GM12872 (cell line): ENCODE measurements around the gene IGFN1.

Experiments
- CTCF ChIP-seq: IDR thresholded peaks from 3 replicates; pipeline ENCODE4 v1.5.1; 2011; ENCODE audit warnings: low read depth, mild to moderate bottlenecking, low read length, moderate library complexity; ENCODE audit not compliant: insufficient read depth

Gene IGFN1

DNA sequence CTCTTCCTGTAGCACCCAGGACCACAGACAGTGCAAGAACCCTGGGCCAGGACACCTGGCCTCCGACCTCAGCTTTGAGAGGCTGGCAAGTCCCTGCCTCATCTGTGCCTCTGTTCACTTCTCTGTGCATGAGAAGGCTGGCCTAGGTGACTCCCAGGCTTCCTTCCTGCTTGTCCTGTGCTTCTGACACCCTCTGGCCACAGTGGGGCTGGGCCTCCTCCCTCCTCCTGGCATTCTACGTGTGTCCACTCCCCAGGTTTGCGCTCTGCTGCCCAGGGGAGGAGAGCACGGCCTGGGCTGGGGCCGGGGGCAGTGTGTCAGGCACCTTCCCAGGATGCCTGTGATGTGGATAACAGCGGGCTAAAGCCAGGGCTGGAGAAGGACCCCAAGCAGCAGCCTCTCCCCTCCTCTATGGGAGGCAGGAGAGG, 62.3 kb downstream of the IGFN1 start:
- no peak for TF ChIP-seq CTCF

DNA sequence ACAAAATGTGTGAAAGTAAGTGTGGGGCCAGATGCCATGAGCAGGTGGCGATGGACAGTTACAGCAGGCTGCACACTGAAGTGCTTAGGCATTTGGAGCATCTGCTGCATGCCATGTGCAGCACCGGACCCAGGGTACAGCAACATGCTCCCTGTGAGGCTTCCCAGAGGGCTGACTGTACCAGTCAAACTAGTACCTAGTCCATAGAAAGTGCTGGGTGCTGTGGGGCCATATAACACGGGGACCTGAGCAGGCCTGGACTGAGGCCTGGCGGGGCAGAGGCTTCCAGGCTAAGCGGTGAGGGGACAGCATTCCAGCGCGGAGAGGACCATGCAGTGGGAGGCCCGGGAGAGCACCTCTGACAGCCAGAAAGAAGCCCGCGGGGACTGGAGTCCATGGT, 62.8 kb downstream of the IGFN1 start:
- TF ChIP-seq CTCF = no peak

GRCh38 chr1:201253906-201254624, 63.4 kb downstream of the IGFN1 start:
- no peak for TF ChIP-seq CTCF

DNA sequence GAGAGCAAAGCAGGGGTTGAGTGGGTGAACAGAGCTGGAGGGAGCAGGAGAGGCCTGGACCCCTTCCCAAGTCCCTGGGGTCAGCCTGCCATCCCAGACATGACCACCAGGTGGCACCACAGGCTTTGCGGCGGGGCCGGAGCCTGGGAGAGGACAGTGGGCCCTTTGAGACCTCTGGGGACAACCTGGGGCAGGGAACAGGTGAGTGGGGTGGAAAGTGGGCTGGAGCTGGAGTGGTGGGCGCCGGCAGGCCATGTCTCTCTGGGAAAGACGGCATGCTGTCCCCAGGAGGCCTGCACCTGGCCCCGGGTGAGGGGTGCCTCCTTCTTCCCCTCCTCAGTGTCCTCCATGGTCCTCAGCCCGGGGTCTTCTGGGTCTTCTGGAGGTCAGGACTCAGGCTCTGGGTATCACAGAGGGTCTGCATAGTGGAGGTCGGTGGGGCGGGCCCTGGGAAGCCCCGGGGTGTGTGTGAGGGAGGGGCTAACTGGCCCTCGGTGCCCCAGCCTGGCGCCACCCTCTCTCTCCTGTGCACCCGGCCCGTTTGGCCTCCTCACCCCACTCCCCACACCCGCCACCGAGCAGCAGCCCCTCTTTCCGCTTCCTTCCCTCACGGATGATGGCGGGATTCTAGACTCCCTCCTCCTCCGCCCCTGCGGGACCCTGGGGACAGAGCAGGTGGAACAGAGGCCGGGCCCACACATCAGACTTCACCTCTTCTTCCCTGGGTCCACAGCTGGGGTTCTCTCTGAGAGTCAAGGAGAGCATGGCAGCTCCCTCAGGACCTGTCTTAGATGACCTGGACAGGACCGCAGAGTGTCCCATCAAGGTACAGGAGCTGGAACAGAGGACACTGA, 64.2 kb downstream of the IGFN1 start:
- peak; percentile 99 for TF ChIP-seq CTCF

DNA sequence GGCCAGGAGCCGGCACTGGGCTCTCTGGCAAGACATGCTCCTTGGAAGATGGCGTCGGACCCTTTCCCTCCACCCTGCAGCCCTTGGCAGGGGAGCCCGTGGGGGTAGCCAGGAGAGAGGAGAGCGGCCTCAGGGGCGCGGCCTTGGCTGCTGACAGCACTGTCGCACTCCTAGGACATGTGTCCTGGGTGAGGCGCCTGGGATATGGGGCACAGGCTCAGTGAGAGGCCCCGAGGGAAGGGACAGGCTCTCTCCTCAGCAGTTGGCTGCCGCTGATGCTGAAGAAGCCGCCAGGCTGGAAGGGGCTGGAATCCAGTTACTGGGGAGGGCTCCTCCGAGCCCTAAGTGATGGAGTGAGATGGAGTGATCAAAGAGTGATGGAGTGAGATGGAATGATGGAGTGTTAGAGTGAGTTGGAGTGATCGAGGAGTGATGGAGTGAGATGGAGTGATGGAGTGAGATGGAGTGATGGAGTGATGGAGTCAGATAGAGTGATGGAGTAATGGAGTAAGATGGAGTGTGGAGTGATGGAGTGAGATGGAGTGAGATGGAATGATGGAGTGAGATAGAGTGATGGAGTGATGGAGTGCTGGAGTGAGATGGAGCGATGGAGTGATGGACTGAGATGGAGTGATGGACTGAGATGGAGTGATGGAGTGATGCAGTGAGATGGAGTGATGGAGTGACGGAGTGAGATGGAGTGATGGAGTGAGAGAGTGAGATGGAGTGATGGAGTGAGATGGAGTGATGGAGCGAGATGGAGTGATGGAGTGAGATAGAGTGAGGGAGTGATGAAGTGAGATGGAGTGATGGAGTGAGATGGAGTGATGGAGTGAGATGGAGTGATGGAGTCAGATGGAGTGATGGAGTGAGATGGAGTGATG, 65.1 kb downstream of the IGFN1 start:
- no peak for TF ChIP-seq CTCF

DNA sequence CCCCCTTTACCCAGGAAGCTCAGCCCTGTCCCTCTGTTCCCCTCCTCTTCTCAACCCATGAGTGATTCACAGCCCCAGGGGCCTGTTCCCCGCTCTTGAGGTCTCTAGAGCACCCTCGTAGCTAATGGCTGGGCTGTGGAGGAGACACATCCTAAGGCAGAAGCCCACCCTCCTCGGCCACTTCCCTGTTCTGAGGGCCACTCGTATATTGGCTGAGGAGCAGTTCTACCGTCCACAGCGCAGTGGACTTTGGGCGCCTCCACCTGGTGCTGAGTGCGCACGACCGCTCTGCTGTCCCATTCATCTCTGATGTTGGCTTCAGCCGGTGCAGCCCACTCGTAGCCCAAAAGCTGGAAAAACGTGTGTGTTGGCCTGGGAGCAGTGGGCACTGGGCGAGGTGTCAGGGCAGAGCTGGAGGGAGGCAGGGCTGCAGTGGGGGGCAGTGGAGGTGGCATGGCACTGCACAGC, 68.2 kb downstream of the IGFN1 start:
- TF ChIP-seq CTCF = no peak
